H9 (cell line): ENCODE results near the gene SPATA3. TPM values are rescaled to one million over a fixed set of nuclear protein-coding genes. Genes with fewer than 3 reads are reported as not detected.

Source experiments
- DNase-seq: peaks from one replicate; pipeline ENCODE4 v3.0.0-alpha.2; 2017
- H2AFZ ChIP-seq: one replicate; pipeline ENCODE4 v1.6.1; 2013; ENCODE audit warnings: mild to moderate bottlenecking, low read length, control low read depth, moderate library complexity
- H2AK5ac ChIP-seq: 2 replicates; pipeline ENCODE4 v1.6.1; 2013; ENCODE audit warnings: low read length, control low read depth, mixed read lengths; ENCODE audit not compliant: insufficient read length
- H2BK120ac ChIP-seq: one replicate; pipeline ENCODE4 v1.6.1; 2013; ENCODE audit warnings: low read depth, mild to moderate bottlenecking, low read length, control low read depth, inconsistent platforms; ENCODE audit not compliant: poor library complexity, severe bottlenecking
- H2BK12ac ChIP-seq: 2 replicates; pipeline ENCODE4 v1.6.1; 2013; ENCODE audit warnings: low read length, control low read depth, mixed read lengths, low read depth; ENCODE audit not compliant: insufficient read length
- H2BK15ac ChIP-seq: 2 replicates; pipeline ENCODE4 v1.6.1; 2013; ENCODE audit warnings: low read depth, low read length, control low read depth
- H2BK20ac ChIP-seq: one replicate; pipeline ENCODE4 v1.6.1; 2013; ENCODE audit warnings: low read depth, mild to moderate bottlenecking, low read length, control low read depth, inconsistent platforms; ENCODE audit not compliant: poor library complexity, severe bottlenecking
- H2BK5ac ChIP-seq: 2 replicates; pipeline ENCODE4 v1.6.1; 2013; ENCODE audit warnings: low read length, control low read depth, mixed read lengths; ENCODE audit not compliant: insufficient read length
- H3K14ac ChIP-seq: 2 replicates; pipeline ENCODE4 v1.6.1; 2013; ENCODE audit warnings: low read length, control low read depth; ENCODE audit not compliant: insufficient read depth
- H3K18ac ChIP-seq: 2 replicates; pipeline ENCODE4 v1.6.1; 2013; ENCODE audit warnings: low read depth, mild to moderate bottlenecking, mixed read lengths, low read length, control low read depth; ENCODE audit not compliant: insufficient read length
- H3K23ac ChIP-seq: 2 replicates; pipeline ENCODE4 v1.6.1; 2013; ENCODE audit warnings: low read length, control low read depth, mixed read lengths, low read depth; ENCODE audit not compliant: insufficient read length
- H3K23me2 ChIP-seq: 2 replicates; pipeline ENCODE4 v1.6.1; 2013; ENCODE audit warnings: low read depth, mild to moderate bottlenecking, mixed read lengths, low read length, control low read depth; ENCODE audit not compliant: insufficient read length, poor library complexity, severe bottlenecking
- H3K27ac ChIP-seq: 2 replicates; pipeline ENCODE4 v1.5.1; 2013; ENCODE audit warnings: low read length, control low read depth, mixed read lengths, low read depth; ENCODE audit not compliant: insufficient read length
- H3K27me3 ChIP-seq: 2 replicates; pipeline ENCODE4 v1.6.1; 2013; ENCODE audit warnings: low read length, control low read depth, inconsistent platforms; ENCODE audit not compliant: insufficient read depth
- H3K4ac ChIP-seq: 2 replicates; pipeline ENCODE4 v1.6.1; 2013; ENCODE audit warnings: low read depth, mild to moderate bottlenecking, control low read depth, inconsistent platforms, low read length, moderate library complexity
- H3K4me1 ChIP-seq: 2 replicates; pipeline ENCODE4 v1.6.1; 2013; ENCODE audit warnings: low read length, control low read depth, inconsistent platforms; ENCODE audit not compliant: insufficient read depth
- H3K4me2 ChIP-seq: 2 replicates; pipeline ENCODE4 v1.6.1; 2013; ENCODE audit warnings: low read length, control low read depth, mixed read lengths; ENCODE audit not compliant: insufficient read length, insufficient read depth
- H3K56ac ChIP-seq: 2 replicates; pipeline ENCODE4 v1.6.1; 2013; ENCODE audit warnings: low read depth, mild to moderate bottlenecking, mixed read lengths, low read length, control low read depth; ENCODE audit not compliant: insufficient read length
- H3K79me1 ChIP-seq: 2 replicates; pipeline ENCODE4 v1.6.1; 2013; ENCODE audit warnings: low read depth, mild to moderate bottlenecking, moderate library complexity, low read length, control low read depth, inconsistent platforms; ENCODE audit not compliant: insufficient read depth, poor library complexity, severe bottlenecking
- H3K79me2 ChIP-seq: 2 replicates; pipeline ENCODE4 v1.6.1; 2013; ENCODE audit warnings: low read length, control low read depth, inconsistent platforms; ENCODE audit not compliant: insufficient read depth
- H3K9ac ChIP-seq: 2 replicates; pipeline ENCODE4 v1.6.1; 2013; ENCODE audit warnings: low read length, control low read depth, mixed read lengths; ENCODE audit not compliant: insufficient read length; ENCODE audit errors: extremely low read depth
- H3K9me3 ChIP-seq: one replicate; pipeline ENCODE4 v1.6.1; 2013; ENCODE audit warnings: low read depth, low read length, inconsistent platforms; ENCODE audit not compliant: control insufficient read depth
- H3T11ph ChIP-seq: one replicate; pipeline ENCODE4 v1.6.1; 2013; ENCODE audit warnings: mild to moderate bottlenecking, low read length, control low read depth, inconsistent platforms
- H4K20me1 ChIP-seq: one replicate; pipeline ENCODE4 v1.6.1; 2013; ENCODE audit not compliant: control insufficient read depth, insufficient read length, insufficient read depth
- H4K5ac ChIP-seq: 2 replicates; pipeline ENCODE4 v1.6.1; 2013; ENCODE audit warnings: low read depth, mild to moderate bottlenecking, mixed read lengths, low read length, control low read depth; ENCODE audit not compliant: insufficient read length
- H4K8ac ChIP-seq: replicated peaks from 2 replicates; pipeline ENCODE4 v1.6.1; 2013; ENCODE audit warnings: low read length, control low read depth, mixed read lengths, low read depth; ENCODE audit not compliant: insufficient read length
- H4K91ac ChIP-seq: 2 replicates; pipeline ENCODE4 v1.6.1; 2013; ENCODE audit warnings: low read depth, mild to moderate bottlenecking, moderate library complexity, mixed read lengths, low read length, control low read depth; ENCODE audit not compliant: insufficient read length
- H3K27ac Mint-ChIP-seq, 3 experiments: 2 replicates in 2 of 3; 3 replicates in 1 of 3; pipeline ENCODE4 v1.8.0; 2020 to 2021; ENCODE audit warnings: mixed read lengths in 3 of 3, mild to moderate bottlenecking in 1 of 3, moderate library complexity in 1 of 3
- H3K27me3 Mint-ChIP-seq: 2 replicates; pipeline ENCODE4 v1.8.0; 2021; ENCODE audit warnings: low read depth, mild to moderate bottlenecking, moderate library complexity, mixed read lengths
- H3K36me3 Mint-ChIP-seq, 3 experiments: 2 replicates in 2 of 3; 3 replicates in 1 of 3; pipeline ENCODE4 v1.8.0; 2020 to 2021; ENCODE audit warnings: low read depth in 3 of 3, mixed read lengths in 3 of 3; ENCODE audit not compliant: insufficient read depth in 1 of 3
- H3K4me1 Mint-ChIP-seq, 2 experiments: 2 replicates each; pipeline ENCODE4 v1.8.0; 2020; ENCODE audit warnings: mixed read lengths in 2 of 2
- H3K4me3 Mint-ChIP-seq, 2 experiments: 2 replicates in 1 of 2; 3 replicates in 1 of 2; pipeline ENCODE4 v1.8.0; 2020 to 2021; ENCODE audit warnings: mild to moderate bottlenecking in 2 of 2, mixed read lengths in 2 of 2, moderate library complexity in 1 of 2
- H3K9me3 Mint-ChIP-seq, 2 experiments: 2 replicates in 1 of 2; 3 replicates in 1 of 2; pipeline ENCODE4 v1.8.0; 2020; ENCODE audit warnings: mild to moderate bottlenecking in 2 of 2, mixed read lengths in 2 of 2, moderate library complexity in 1 of 2
- CTCF ChIP-seq: fragments of 200-600 bp; sonication (generic); conservative IDR thresholded peaks from 3 replicates; pipeline ENCODE4 v1.8.0; 2021; ENCODE audit warnings: antibody characterized with exemption, mild to moderate bottlenecking
- WGBS: extraction: QIAGEN DNeasy Blood & Tissue Kit; methylation state at CpG from one replicate; pipeline ENCODE4 v1.1.7; 2013; ENCODE audit warnings: missing lambda C conversion rate, low lambda C conversion rate, mixed read lengths; ENCODE audit not compliant: insufficient read length; ENCODE audit errors: extremely low coverage; 5-methylcytosine and 5-hydroxymethylcytosine counted together
- total RNA-seq: library from RNA; stranded (reverse); gene quantifications from 2 replicates; pipeline ENCODE4 v1.2.1, GENCODE V29; 2021

SPATA3 gene
- total RNA-seq, 1 experiment from 2014 or later = not detected

- TF ChIP-seq CTCF = no peak
- Histone ChIP-seq H3K27me3 (no peaks in the 10 kb centered on the region), H3K4me1 (no peaks in the 10 kb centered on the region), H4K91ac (no peak overlapping the region), H2BK15ac (no peak overlapping the region), H3K27ac (no peak overlapping the region), H3K4me2 (no peak overlapping the region), H2BK20ac (no peak overlapping the region), H3K18ac (no peak overlapping the region), H3K23me2 (no peaks in the 10 kb centered on the region), H2AFZ (no peak overlapping the region), H4K20me1 (no peaks in the 10 kb centered on the region), H2AK5ac (no peak overlapping the region), H3K23ac (no peak overlapping the region), H3K79me1 (no peaks in the 10 kb centered on the region), H3K14ac (no peak overlapping the region), H2BK12ac (no peak overlapping the region), H2BK120ac (no peak overlapping the region), H4K5ac (no peak overlapping the region), H4K8ac (no peak overlapping the region), H3K79me2 (no peaks in the 10 kb centered on the region), H3K9me3 (no peaks in the 10 kb centered on the region), H3K9ac (no peak overlapping the region), H3K4ac (no peak overlapping the region), H2BK5ac (no peak overlapping the region), H3K56ac (no peak overlapping the region), H3T11ph (no peak overlapping the region)
- WGBS = no CpG with 5 or more reads among the region's 27 CpGs
- H3K27ac Mint-ChIP-seq = no peak overlapping the region
- no peaks in the 10 kb centered on the region for H3K9me3 Mint-ChIP-seq
- H3K4me3 Mint-ChIP-seq = no peak overlapping the region
- H3K36me3 Mint-ChIP-seq = no peaks in the 10 kb centered on the region
- H3K27me3 Mint-ChIP-seq = peaks cover 6% of the 10 kb centered on the region
- DNase-seq = no peak
- H3K4me1 Mint-ChIP-seq = peaks cover 8 to 12% of the 10 kb centered on the region in 2 experiments
Observed at GRCh38 chr2:230990899-230991150, 5.1 kb upstream of the SPATA3 start.
